ENCODE results near the gene C14orf119. TPM values are rescaled to one million over a fixed set of nuclear protein-coding genes. Genes with fewer than 3 reads are reported as not detected.

The C14orf119 gene
- total RNA-seq, 4 donors from 2014 or later = 21.3 to 37.1 (median 28.9) TPM

DNA sequence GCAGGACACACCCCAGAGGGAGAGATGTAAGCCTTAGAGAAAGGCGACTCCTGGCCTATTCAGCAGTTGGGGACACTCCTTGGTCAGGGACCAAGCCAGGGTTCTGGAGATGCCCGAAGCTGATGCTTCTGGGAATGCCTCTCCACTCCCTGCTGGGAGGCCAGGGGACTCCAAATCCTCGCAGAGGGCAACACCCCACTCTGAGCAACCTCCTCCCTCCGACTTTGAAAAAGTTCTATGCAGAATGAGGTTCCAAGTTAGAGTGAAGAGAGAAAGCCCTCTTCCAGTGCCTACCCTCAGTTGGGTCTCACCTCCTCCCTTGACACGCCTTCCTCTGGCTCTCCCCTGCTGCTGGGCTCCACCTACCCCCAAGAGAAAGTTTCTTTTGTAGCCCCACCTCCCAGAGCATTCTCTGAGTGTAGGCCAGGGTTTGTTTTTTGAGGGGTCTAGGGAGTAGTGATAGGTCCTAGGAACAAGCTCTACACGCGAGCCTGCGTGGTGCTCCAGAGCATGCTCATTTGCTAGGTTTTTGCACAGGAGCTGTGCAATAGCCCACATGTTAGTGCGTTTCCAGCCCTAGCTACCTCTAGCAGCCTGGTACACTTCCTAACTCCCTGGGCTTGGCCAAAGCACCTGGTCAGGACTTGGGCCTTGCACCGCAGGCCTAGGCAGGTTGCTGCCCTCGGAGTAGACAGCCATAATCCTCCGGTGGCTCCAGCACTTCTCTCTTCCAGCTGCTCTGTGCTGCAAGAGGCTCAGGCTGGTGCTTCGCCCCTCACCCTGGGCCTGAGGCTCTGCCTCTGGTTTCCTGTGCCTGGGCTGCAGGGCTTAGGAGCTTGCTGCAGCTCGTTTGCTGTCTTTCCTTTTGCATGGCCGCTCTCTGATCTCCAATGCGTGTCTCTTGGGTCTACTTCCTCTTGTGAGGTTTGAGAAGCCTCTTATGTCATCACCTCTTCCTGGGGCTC is 24.3 kb downstream of the C14orf119 start:
- H3K4me1 ChIP-seq = peaks cover 0 to 21% of the 10 kb centered on the region in 2 donors
- no peaks in the 10 kb centered on the region for H3K9me3 ChIP-seq
- WGBS, 2 donors = 77 to 82% methylated on average over 16 of the region's 16 CpGs
- H3K27ac ChIP-seq = no peak overlapping the region
- intact Hi-C loops (cut with DNase I) = loop anchor here (2.0 to 10.0 kb wide), 3 partner anchors 69 to 265 kb away; no protein-coding TSS in a partner anchor
- H3K36me3 ChIP-seq = no peaks in the 10 kb centered on the region
- DNase-seq = no peak
- TF ChIP-seq POLR2A (IDR thresholded peaks at IDR 0.05) = no peak
- TF ChIP-seq, protein P1, sequence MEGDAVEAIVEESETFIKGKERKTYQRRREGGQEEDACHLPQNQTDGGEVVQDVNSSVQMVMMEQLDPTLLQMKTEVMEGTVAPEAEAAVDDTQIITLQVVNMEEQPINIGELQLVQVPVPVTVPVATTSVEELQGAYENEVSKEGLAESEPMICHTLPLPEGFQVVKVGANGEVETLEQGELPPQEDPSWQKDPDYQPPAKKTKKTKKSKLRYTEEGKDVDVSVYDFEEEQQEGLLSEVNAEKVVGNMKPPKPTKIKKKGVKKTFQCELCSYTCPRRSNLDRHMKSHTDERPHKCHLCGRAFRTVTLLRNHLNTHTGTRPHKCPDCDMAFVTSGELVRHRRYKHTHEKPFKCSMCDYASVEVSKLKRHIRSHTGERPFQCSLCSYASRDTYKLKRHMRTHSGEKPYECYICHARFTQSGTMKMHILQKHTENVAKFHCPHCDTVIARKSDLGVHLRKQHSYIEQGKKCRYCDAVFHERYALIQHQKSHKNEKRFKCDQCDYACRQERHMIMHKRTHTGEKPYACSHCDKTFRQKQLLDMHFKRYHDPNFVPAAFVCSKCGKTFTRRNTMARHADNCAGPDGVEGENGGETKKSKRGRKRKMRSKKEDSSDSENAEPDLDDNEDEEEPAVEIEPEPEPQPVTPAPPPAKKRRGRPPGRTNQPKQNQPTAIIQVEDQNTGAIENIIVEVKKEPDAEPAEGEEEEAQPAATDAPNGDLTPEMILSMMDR (IDR thresholded peaks at IDR 0.05) = no peak
- H3K4me3 ChIP-seq (replicated peaks in 1 of 3) = no peak overlapping the region
- H3K27me3 ChIP-seq = no peaks in the 10 kb centered on the region

DNA sequence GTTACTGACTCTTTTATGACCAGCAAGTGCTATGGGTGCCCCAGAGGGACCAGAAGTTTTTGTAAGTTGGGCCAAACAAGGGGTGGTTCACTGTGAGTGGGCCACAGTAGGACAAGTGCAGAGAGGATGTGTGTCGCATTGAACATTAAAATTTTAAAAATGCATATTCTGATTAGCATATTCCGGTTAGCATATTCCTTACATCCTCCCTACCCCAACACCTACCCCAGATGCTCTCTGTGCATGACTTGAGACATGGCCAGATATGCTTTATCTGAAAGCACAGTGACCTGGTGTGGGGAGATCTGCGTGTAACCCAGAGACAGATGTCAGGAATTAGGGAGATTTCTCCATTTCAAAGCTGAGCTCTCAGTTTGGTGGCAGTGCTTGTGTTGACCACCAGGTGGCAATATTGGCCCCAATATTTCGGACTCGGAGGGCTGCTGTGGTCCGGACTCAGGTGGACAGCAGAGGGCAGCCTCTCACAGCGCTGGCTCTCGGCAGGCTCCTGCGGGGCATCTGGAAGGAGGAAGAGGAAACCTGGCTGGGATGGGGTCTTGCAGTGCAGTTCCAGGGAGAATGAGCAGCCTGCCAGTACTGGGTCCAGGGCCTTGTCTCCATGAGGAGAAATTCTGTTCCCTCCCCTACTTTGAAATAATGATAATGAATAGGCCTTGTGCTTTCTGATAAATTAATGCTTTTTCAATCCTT is 25.4 kb downstream of the C14orf119 start:
- intact Hi-C loops (cut with DNase I) = loop anchor here (2.0 to 10.0 kb wide), 2 partner anchors 68 to 174 kb away; no protein-coding TSS in a partner anchor

DNA sequence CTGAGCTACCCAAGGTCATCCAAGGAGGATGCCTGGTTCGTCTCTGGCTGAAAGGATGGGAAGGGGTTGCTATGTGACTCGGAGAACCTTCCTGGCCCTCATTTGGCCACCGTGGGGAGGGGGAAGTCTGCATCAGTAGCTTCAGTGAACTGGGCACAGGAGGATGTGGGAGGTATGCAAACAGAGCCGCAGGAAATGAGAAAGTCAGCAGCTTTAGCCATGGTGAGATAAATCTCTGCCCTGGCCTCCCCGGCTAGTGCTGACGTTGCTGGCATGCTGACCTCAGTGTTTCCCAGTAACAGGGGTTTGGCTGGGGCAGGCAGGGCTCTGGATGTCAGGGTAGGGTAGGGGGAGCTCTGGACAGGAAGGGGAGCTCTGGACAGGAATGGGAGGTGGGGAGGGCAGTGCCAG is 26.1 kb downstream of the C14orf119 start:
- H3K4me1 ChIP-seq = peaks cover 0 to 14% of the 10 kb centered on the region in 2 donors
- WGBS, 2 donors = 50 to 62% methylated on average over 6 of the region's 6 CpGs
- intact Hi-C loops (cut with DNase I) = loop anchor here (2.0 to 10.0 kb wide), 2 partner anchors 67 to 173 kb away; no protein-coding TSS in a partner anchor
- no peak overlapping the region for H3K27ac ChIP-seq
- TF ChIP-seq POLR2A (IDR thresholded peaks at IDR 0.05) = no peak
- TF ChIP-seq, protein P1 (IDR thresholded peaks at IDR 0.05) = no peak
- no peaks in the 10 kb centered on the region for H3K9me3 ChIP-seq
- DNase-seq = no peak
- no peak overlapping the region for H3K4me3 ChIP-seq (replicated peaks in 1 of 3)
- no peaks in the 10 kb centered on the region for H3K36me3 ChIP-seq
- H3K27me3 ChIP-seq = no peaks in the 10 kb centered on the region

More for the DNA sequence above, 25.4 kb downstream of the C14orf119 start:
- peaks cover 0 to 14% of the 10 kb centered on the region in 2 donors for H3K4me1 ChIP-seq
- peak; percentile 88 to 91 for DNase-seq
- H3K27ac ChIP-seq = no peak overlapping the region
- no peak for TF ChIP-seq POLR2A (IDR thresholded peaks at IDR 0.05)
- TF ChIP-seq, protein P1 (IDR thresholded peaks at IDR 0.05) = peak; percentile 96 to 100 (median 100)
- H3K36me3 ChIP-seq = no peaks in the 10 kb centered on the region
- H3K9me3 ChIP-seq = no peaks in the 10 kb centered on the region
- 21 to 31% methylated on average over 6 to 9 of the region's 9 CpGs for WGBS, 2 donors
- no peak overlapping the region for H3K4me3 ChIP-seq (replicated peaks in 1 of 3)
- H3K27me3 ChIP-seq = no peaks in the 10 kb centered on the region

DNA sequence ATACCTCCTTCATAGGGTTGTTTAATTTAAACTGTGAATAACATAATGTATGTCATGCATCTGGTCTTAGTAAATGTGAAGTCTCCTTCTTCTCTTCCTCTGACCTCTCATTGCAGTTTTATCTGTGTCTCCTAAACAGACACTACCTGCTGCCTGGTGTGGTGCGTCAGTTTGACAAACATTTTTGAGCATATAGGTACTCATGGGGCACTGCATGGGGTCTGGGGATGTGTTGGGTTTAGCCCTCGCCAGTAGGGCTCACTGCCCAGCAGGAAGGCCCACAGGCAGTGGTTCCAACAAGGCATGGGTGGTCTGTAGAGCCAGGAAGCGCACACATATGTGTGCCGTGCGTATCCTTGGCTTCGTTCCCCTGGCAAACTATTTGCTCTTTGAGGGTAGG is 26.8 kb downstream of the C14orf119 start:
- H3K4me3 ChIP-seq (replicated peaks in 1 of 3) = no peak overlapping the region
- 92 to 97% methylated on average over 6 of the region's 6 CpGs for WGBS, 2 donors
- H3K36me3 ChIP-seq = no peaks in the 10 kb centered on the region
- intact Hi-C loops (cut with DNase I) = loop anchor here (10.0 kb wide), 1 partner anchor 173 kb away; no protein-coding TSS in a partner anchor
- no peak for DNase-seq
- no peak for TF ChIP-seq POLR2A (IDR thresholded peaks at IDR 0.05)
- TF ChIP-seq, protein P1 (IDR thresholded peaks at IDR 0.05) = no peak
- no peak overlapping the region for H3K27ac ChIP-seq
- H3K4me1 ChIP-seq = peaks cover 0 to 14% of the 10 kb centered on the region in 2 donors
- H3K9me3 ChIP-seq = no peaks in the 10 kb centered on the region
- H3K27me3 ChIP-seq = no peaks in the 10 kb centered on the region

Data from thyroid gland (tissue), 4 donors.